ENCODE data around the gene HMOX1.
"Not testable (repeated sequence)": the region's sequence is repeated elsewhere in the genome, so short reads cannot be mapped to it uniquely, and the experiment has no call there.

HMOX1 gene

DNA sequence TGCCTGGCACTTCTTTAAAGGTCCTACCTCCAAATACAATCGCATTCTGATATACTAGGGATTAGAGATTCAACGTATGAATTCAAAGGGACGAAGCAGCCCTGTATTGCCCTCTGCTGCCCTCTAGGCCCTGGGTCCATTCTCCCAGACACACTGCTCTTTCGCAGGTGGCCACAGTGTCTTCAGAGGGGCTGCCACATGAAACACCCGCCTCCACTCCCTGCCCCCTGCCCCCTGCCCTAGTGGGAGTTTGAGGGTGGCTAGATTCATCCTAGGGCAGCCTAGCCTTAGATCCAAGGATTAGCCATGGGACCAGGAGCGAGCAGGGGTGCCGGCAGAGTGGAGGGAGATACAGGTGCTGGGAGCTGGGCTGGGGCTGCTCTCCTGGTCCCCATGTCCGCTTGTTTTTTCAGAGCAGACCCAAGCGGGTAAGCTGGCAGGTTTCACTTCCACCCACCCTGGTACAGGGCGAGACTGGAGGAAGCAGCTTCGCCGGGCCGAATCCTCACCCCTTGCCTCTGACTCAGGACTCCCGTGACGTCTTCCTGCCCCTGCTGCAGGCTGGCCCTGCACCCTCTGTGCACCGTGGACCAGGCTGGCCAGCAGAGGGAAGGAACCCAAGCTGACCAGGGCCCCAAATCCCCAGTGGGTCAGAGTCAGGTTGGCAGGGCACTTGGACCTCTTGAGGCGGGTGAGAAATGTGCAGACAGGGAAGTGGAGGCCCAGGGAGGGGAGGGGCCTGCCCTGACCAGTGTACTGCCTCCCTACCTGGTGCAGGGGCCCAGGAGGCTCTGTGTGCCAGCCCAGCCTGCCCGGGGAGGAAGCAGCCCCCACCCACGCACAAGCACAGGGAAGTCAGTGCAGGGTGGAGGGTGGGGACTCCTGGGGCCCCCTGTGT is 28.4 kb upstream of the HMOX1 start:
- no peak overlapping the region for H3K27ac ChIP-seq

DNA sequence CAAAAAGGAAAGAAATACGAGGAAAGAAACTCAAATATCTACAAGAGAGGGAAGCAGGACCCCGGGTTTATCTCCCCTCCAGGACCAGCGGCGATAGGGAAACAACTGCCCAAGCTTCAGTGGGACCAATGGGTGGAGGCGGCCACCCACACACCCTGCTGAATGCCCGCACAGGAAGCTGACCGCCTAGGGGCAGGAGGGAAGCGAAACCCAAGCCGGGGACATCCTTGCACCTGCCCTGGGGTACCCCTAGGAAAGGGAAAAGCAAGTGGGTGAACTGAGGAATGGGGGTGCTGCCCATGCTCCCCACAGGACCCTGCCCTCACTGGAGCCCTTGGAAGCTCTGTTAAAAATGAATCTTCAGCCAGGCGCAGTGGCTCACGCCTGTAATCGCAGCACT is 27.6 kb upstream of the HMOX1 start:
- H3K27ac ChIP-seq = no peak overlapping the region

More for the DNA sequence above, 28.4 kb upstream of the HMOX1 start:
- TF ChIP-seq ZFX (IDR thresholded peaks at IDR 0.05) = no peak
- no peak; the same call in 1 of the 2 replicates for TF ChIP-seq CTCF (conservative IDR thresholded peaks at IDR 0.05)

DNA sequence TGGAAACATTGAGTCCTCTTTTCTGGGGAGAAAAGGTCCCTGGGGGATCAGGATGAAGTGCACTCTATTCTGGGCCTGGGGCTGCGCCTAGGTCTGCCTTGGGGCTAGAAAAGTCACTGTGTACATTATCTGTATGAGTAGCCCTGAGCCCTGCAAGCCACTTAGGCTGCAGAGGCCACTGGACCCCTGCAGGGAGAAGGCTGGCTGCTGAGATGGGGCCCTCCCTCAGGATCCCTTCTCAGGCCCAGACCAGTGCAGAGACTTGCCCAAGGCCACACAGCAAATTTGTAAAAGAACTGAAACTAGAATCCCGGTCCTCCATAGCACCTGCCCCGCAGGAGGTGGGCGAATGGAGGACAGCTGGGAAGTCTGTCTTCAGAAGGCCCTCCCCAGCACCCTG is 26.8 kb upstream of the HMOX1 start:
- H3K27ac ChIP-seq = no peak overlapping the region
- no peak for TF ChIP-seq ZFX (IDR thresholded peaks at IDR 0.05)
- TF ChIP-seq CTCF (conservative IDR thresholded peaks at IDR 0.05) = no peak

More for the DNA sequence above, 27.6 kb upstream of the HMOX1 start:
- no peak for TF ChIP-seq ZFX (IDR thresholded peaks at IDR 0.05)
- TF ChIP-seq CTCF (conservative IDR thresholded peaks at IDR 0.05) = no peak

DNA sequence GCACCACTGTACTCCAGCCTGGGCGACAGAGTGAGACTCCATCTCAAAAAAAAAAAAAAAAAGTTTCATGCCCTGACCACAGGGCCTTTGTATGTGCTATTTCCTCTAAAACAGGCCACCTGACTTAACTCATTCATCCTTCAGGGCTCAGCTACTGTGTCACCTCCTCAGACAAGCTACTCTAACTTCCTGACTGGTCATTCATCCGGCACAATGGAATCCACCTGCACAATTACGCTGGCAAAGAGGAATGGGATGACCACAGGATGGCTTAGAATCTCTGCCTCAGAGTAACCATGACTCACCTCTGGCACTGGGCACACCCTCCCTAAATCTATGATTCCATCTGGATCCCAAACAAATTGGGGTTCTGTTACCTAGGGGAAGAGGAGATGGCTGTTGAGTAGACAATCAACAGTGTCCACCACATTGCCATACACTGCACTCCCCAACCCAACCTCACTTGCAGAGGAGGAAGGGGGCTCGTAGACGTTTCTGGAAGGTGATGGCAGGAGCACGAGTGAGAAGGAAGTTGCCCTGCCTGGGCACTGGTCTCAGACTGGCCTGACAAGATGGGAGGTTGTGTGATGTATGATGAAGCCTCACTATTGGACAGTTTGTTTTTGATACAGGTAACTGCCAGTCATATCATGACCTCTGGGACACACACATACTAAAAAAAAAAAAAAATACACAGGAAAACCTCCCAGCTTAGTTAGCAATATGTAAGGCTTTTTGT is 22.8 kb upstream of the HMOX1 start:
- no peak for TF ChIP-seq CTCF (conservative IDR thresholded peaks at IDR 0.05)
- no peak for TF ChIP-seq ZFX (IDR thresholded peaks at IDR 0.05)
- H3K27ac ChIP-seq = no peak overlapping the region

- no peak overlapping the region for H3K27ac ChIP-seq
- TF ChIP-seq ZFX (IDR thresholded peaks at IDR 0.05) = no peak
- TF ChIP-seq CTCF (conservative IDR thresholded peaks at IDR 0.05) = no peak
Measured at GRCh38 chr22:35359380-35360065, 21.4 kb upstream of the HMOX1 start.

DNA sequence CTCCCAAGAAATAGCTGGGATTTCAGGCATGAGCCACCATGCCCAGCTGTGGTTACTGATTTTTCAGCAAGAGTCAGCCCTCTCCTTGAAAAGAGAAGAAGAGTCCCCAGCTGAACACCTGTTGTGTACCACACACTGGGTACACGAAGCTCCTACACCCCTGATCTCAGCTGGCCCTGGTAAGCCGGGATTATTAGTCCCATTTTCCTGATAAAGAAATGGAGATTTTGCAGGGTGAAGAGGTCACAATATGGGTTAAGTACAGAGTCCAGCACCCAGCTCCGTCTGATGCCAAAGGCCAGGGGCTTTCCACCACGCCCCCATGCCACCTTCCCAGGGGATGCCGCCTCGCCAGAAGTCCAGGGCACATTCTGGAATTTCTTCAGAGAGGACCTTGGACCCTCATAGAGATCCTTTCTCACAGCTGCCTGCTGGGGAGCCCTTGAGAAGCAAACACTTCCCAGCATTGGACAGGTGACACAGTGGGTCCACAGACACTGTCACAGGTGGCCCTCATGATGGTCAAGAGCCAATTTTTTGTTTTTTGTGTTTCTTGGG is 19.8 kb upstream of the HMOX1 start:
- TF ChIP-seq ZFX (IDR thresholded peaks at IDR 0.05) = no peak
- no peak overlapping the region for H3K27ac ChIP-seq

DNA sequence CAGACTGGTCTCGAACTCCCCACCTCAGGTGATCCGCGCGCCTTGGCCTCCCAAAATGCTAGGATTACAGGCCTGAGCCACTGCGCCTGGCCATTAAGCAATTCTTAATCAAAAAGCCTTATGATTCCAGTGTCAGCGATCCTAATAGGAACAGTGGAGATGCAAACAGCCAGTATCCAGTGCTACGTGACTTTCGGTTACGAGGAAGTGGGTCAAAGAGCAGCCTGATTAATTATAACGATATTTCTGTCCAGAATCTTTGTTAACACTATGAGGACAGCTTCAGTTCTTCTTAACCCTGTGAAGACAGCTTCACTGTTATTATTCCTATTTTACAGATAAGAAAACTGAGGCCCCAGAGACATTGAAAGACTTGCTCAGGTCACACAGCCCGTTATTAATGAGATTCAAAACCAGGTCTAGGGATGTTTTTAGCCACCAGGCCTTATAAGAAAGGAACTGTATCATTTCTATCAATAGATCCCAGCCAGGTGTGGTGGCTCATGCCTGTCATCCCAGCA is 17.3 kb upstream of the HMOX1 start:
- TF ChIP-seq ZFX (IDR thresholded peaks at IDR 0.05) (no peak), CTCF (conservative IDR thresholded peaks at IDR 0.05) (no peak)

GRCh38 chr22:35364230-35364629 is 16.7 kb upstream of the HMOX1 start:
- not testable (repeated sequence) for H3K27ac ChIP-seq

More for the DNA sequence above, 17.3 kb upstream of the HMOX1 start:
- no peak overlapping the region for H3K27ac ChIP-seq

Measured in C4-2B (cell line).